Large intestine (tissue), 3 donors: ENCODE results near the gene STARD13. TPM values are rescaled to one million over a fixed set of nuclear protein-coding genes. Genes with fewer than 3 reads are reported as not detected.

Source experiments
- DNase-seq, 2 donors: peaks; one replicate each; pipeline versions ENCODE4 v3.0.0 to v3.0.0-alpha.2; 2013
- H3K27ac ChIP-seq: one replicate; pipeline ENCODE4 v1.5.1; 2013; ENCODE audit warnings: low read length
- H3K27me3 ChIP-seq: 2 replicates; pipeline ENCODE4 v1.6.1; 2013; ENCODE audit warnings: low read length; ENCODE audit not compliant: control insufficient read depth, insufficient read depth
- H3K36me3 ChIP-seq: 2 replicates; pipeline ENCODE4 v1.6.1; 2013; ENCODE audit warnings: low read length; ENCODE audit not compliant: control insufficient read depth, insufficient read depth
- H3K4me1 ChIP-seq: one replicate; pipeline ENCODE4 v1.6.1; 2013; ENCODE audit warnings: low read length; ENCODE audit not compliant: control insufficient read depth, insufficient read depth
- H3K4me3 ChIP-seq: one replicate; pipeline ENCODE4 v1.5.1; 2013; ENCODE audit warnings: low read length
- H3K9me3 ChIP-seq: one replicate; pipeline ENCODE4 v1.6.1; 2013; ENCODE audit warnings: mild to moderate bottlenecking, low read depth, low read length, moderate library complexity; ENCODE audit not compliant: control insufficient read depth
- WGBS: methylation state at CpG from one replicate; pipeline ENCODE4 v1.1.5; 2013; ENCODE audit warnings: low lambda C conversion rate; ENCODE audit not compliant: insufficient coverage; 5-methylcytosine and 5-hydroxymethylcytosine counted together
- polyA plus RNA-seq: library from polyadenylated mRNA; unstranded; fragments of 120-200 nt; gene quantifications from one replicate; pipeline ENCODE4 v1.2.1, GENCODE V29; 2013

Gene STARD13
- polyA plus RNA-seq, 1 donor, result 15.4 TPM

DNA sequence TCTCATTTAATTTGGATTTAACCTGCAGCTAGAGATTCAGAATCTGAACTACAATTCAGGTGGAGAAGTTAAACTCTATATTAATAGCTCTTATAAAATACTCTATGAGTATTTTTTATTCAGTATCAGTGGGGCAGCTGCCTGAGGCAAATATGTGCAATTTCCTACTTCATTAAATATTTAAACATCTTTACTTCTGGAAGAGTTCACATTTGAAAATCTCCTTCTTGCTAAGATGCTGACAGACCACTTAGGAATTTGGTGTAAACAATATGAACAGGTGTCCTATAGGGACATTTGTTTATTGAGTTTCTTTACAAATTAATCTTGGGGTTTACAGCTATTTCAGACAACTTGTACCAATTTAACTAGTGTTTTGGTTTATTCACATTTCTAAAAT lies 20.4 kb downstream of the STARD13 start:
- H3K27me3 ChIP-seq, result no peaks in the 10 kb centered on the region
- no peak for DNase-seq
- H3K4me3 ChIP-seq, result no peak overlapping the region
- H3K36me3 ChIP-seq, result peaks cover 2% of the 10 kb centered on the region
- no peak overlapping the region for H3K27ac ChIP-seq
- no peaks in the 10 kb centered on the region for H3K9me3 ChIP-seq
- peaks cover 14% of the 10 kb centered on the region for H3K4me1 ChIP-seq

DNA sequence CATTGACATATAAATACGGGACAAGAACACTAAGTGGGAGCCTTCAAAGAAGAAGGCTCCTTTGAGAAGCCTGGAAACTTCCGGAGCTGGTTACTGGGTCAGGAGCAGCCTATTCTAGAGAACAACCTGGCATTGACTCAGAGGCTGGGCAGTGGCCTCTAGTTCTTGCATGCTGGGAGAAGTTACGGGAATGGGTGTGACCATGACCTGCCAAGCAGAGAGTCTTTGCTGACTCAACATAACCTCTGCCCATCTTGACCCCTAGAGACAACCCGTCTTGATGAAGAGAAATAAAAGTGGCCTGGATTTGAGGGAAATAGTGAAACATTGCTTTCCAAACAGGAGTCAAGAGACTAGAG lies 21.0 kb downstream of the STARD13 start:
- Histone ChIP-seq H3K36me3 (peaks cover 2% of the 10 kb centered on the region), H3K4me3 (no peak overlapping the region), H3K4me1 (peaks cover 14% of the 10 kb centered on the region), H3K27me3 (no peaks in the 10 kb centered on the region), H3K9me3 (no peaks in the 10 kb centered on the region), H3K27ac (no peak overlapping the region)
- no CpG with 5 or more reads among the region's 4 CpGs for WGBS
- DNase-seq, result no peak

- Histone ChIP-seq H3K9me3 (no peaks in the 10 kb centered on the region), H3K27ac (no peak overlapping the region), H3K4me3 (no peak overlapping the region), H3K36me3 (no peaks in the 10 kb centered on the region), H3K27me3 (no peaks in the 10 kb centered on the region), H3K4me1 (peaks cover 14% of the 10 kb centered on the region)
- no peak for DNase-seq
- no CpG with 5 or more reads among the region's 5 CpGs for WGBS
Measured at GRCh38 chr13:33263976-33264619, 21.5 kb downstream of the STARD13 start.

DNA sequence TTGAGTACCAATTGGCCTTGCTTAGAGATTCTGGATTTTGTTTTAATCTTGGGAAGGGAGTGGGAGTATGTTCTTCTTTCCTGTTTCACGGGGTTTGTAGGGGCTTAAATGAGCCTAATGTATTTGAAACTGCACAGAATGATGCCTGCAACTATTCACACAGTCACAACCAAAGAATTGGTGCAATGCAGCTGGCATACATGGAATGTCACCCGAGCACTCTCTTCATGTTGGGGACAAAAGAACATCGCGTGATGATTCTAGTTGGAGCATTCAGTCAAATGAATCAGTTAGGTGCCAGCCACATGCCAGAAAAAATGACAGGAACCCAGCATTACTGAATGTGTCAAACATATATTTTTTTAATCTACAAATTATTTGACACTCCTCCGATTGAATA lies 22.1 kb downstream of the STARD13 start:
- Histone ChIP-seq H3K9me3 (no peaks in the 10 kb centered on the region), H3K27ac (no peak overlapping the region), H3K4me3 (no peak overlapping the region), H3K27me3 (no peaks in the 10 kb centered on the region), H3K4me1 (peaks cover 14% of the 10 kb centered on the region), H3K36me3 (no peaks in the 10 kb centered on the region)
- DNase-seq, result no peak
- WGBS, result no CpG with 5 or more reads among the region's 5 CpGs

DNA sequence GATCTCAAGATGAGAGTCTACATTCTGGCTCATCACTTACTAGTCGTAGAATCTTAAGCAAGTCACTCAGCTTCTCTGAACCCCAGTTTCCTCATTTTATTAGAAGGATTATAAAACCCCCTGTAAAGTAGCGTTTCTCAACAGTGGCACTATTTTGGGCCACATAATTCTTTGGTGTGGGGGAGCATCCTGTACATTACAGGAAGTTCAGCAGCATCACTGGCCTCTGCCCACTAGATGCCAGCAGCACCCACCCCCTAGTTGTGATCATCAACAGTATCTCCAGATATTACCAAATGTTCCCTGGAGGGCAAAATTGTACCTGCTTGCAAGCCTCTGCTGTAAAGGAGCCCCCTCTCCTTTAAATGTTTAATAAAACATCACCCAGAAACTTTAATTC lies 22.6 kb downstream of the STARD13 start:
- Histone ChIP-seq H3K27ac (peak overlapping the region; percentile 4), H3K4me1 (peaks cover 14% of the 10 kb centered on the region), H3K4me3 (no peak overlapping the region), H3K36me3 (no peaks in the 10 kb centered on the region), H3K27me3 (no peaks in the 10 kb centered on the region), H3K9me3 (no peaks in the 10 kb centered on the region)
- DNase-seq, result no peak
- WGBS, result no CpG with 5 or more reads among the region's 2 CpGs

DNA sequence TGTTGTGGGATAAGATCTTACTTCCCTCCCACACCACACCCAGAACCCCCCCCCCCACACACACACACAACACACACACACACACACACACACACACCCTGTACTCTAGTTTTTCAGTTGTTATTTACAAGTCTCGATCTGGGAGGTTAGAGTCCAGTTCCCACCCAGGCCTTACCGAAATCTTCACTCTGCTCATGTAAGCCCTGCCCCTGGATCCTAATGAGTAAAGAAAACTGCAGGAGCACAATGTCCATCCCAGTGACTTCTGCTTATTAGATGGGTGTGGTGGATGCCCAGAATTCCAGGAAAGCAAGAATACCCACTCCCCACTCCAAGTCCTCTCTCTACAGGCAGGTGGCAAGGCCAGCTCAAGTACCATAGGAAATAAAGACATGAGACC lies 23.0 kb downstream of the STARD13 start:
- no peaks in the 10 kb centered on the region for H3K27me3 ChIP-seq
- peak overlapping the region; percentile 4 for H3K27ac ChIP-seq
- H3K4me3 ChIP-seq, result no peak overlapping the region
- no peaks in the 10 kb centered on the region for H3K9me3 ChIP-seq
- peak in 1 of 2 donors; percentile 67 for DNase-seq
- no CpG with 5 or more reads among the region's 2 CpGs for WGBS
- H3K36me3 ChIP-seq, result no peaks in the 10 kb centered on the region
- H3K4me1 ChIP-seq, result peaks cover 14% of the 10 kb centered on the region

DNA sequence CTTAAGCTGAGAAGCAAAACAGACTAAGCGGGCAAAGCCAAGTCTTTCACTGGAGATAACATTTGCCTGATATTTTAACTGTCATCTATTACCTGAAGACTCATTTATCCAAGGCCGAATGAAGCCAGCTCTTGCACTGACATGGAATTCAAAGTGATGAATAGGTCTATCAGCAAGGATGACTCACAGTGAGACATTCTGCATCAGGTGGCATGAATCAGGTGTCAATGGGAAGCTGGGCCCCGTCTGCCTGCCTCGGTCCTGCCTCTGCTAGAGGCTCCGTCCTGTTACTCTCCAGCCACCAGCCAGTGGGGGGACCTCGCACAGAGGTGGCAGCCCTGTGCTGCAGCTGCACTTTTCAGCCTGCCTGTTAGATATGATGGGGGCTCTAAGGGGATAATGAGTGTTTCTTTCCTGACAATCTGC lies 23.5 kb downstream of the STARD13 start:
- no CpG with 5 or more reads among the region's 6 CpGs for WGBS
- peak; percentile 71 to 80 for DNase-seq
- Histone ChIP-seq H3K36me3 (no peaks in the 10 kb centered on the region), H3K9me3 (no peaks in the 10 kb centered on the region), H3K27me3 (no peaks in the 10 kb centered on the region), H3K4me1 (peaks cover 14% of the 10 kb centered on the region), H3K27ac (peak overlapping the region; percentile 4), H3K4me3 (no peak overlapping the region)

DNA sequence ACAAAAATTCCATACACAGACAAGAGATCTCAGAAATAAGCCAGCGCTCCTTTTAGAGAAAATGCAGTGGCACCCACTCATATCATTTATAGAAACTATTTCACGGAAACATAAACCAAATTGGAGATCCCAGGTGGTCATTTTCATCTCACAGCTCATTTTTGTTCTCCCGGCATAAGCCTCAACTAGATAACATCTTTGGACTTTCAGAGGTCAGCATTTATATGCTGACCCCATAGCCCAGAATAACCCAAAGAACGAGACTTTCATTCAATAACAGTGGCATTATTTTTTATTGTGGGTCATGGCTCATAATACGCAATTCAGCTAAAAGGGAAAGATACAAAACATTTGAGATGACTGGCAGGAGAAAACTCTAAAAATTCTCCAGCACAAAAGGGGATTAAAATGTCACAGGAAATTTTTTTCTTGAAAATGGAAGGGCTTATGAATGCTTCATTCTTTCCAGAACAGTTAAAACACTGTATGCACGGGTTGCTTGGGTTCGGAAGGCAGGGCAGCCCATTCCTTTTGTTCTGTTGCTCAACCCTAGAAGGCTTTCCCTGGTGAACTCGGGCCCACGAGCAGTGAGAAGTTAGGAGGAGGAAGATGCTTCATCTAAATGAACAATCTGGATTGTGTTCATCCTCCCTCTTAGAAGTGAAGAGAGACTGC lies 24.0 kb downstream of the STARD13 start:
- H3K4me3 ChIP-seq, result no peak overlapping the region

DNA sequence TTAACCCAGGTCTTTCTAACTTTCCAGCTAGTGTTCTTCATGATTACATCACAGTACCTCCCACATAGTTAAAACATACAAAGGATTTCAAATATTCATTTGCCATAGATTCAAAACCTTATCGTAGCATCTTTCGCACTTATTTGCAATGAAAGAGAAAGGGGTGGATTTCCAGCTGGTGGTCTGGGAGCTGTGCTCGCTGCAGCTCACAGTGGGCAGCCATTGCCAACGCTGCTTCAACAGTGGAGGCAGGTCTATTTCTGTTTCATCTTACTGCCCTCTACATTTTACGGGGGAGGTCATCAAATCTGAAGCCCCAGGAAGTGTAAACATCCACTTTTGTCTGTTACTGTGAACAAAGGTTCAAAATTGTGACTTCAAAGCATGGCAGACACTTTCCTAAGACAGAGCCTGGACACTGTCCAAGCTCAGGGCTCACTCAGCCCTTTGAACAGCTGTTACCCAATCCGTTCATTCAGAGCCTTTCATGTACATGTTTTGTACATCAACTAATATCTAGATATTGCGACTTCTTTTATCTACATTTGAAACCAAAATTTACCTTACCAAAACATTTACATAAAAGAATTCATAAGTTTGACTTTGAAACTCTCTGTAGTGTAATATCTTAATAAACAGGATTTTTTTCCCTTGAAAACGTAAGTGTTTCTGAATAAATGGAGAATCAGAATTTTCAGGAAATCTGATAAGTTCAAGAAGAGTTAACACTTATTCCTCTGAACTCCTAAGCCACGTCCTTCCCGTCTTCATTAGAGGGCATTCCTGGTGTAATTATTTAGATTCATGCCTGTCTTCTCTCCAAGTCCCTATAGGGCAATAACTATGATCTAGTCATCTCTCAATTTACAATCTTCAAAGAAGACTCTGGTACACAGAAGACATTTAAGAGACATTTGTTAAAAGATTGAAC lies 25.1 kb downstream of the STARD13 start:
- Histone ChIP-seq H3K36me3 (no peaks in the 10 kb centered on the region), H3K27ac (no peak overlapping the region), H3K9me3 (no peaks in the 10 kb centered on the region), H3K4me3 (no peak overlapping the region), H3K27me3 (no peaks in the 10 kb centered on the region), H3K4me1 (peaks cover 14% of the 10 kb centered on the region)
- DNase-seq, result no peak
- WGBS, result 73% methylated on average over 3 of the region's 10 CpGs

More for the DNA sequence above, 24.0 kb downstream of the STARD13 start:
- Histone ChIP-seq H3K36me3 (no peaks in the 10 kb centered on the region), H3K27me3 (no peaks in the 10 kb centered on the region), H3K9me3 (no peaks in the 10 kb centered on the region), H3K27ac (peak overlapping the region; percentile 4), H3K4me1 (peaks cover 14% of the 10 kb centered on the region)
- DNase-seq, result no peak
- 83% methylated on average over 2 of the region's 9 CpGs for WGBS

GRCh38 chr13:33259296-33259695 lies 26.3 kb downstream of the STARD13 start:
- no peak for DNase-seq
- WGBS, result 80% methylated on average over 2 of the region's 2 CpGs
- Histone ChIP-seq H3K4me1 (peaks cover 9% of the 10 kb centered on the region), H3K9me3 (no peaks in the 10 kb centered on the region), H3K27me3 (no peaks in the 10 kb centered on the region), H3K27ac (no peak overlapping the region), H3K4me3 (no peak overlapping the region), H3K36me3 (no peaks in the 10 kb centered on the region)
